Endodermal cell (in vitro differentiated cells): ENCODE measurements around the gene ASAH2. TPM values are rescaled to one million over a fixed set of nuclear protein-coding genes. Genes with fewer than 3 reads are reported as not detected.

Experiments used
- DNase-seq: peaks from one replicate; pipeline ENCODE4 v3.0.0-alpha.2; 2017
- H3K27ac ChIP-seq: 2 replicates; pipeline ENCODE4 v1.5.1; 2013; ENCODE audit warnings: mild to moderate bottlenecking, low read depth, low read length, moderate library complexity
- H3K27me3 ChIP-seq: 2 replicates; pipeline ENCODE4 v1.6.1; 2013; ENCODE audit warnings: mild to moderate bottlenecking, low read length, moderate library complexity; ENCODE audit not compliant: insufficient read depth, control insufficient read depth, poor library complexity, severe bottlenecking
- H3K36me3 ChIP-seq: 2 replicates; pipeline ENCODE4 v1.7.0; 2013; ENCODE audit warnings: mild to moderate bottlenecking, low read length, moderate library complexity; ENCODE audit not compliant: control insufficient read depth, insufficient read depth
- H3K4me1 ChIP-seq: one replicate; pipeline ENCODE4 v1.7.0; 2013; ENCODE audit warnings: low read length; ENCODE audit not compliant: control insufficient read depth, insufficient read depth
- H3K4me3 ChIP-seq: 2 replicates; pipeline ENCODE4 v1.5.1; 2013; ENCODE audit warnings: mild to moderate bottlenecking, low read length, moderate library complexity
- H3K9ac ChIP-seq: 2 replicates; pipeline ENCODE4 v1.6.1; 2013; ENCODE audit warnings: mild to moderate bottlenecking, low read length, moderate library complexity; ENCODE audit not compliant: poor library complexity, severe bottlenecking; ENCODE audit errors: extremely low read depth
- H3K9me3 ChIP-seq: 2 replicates; pipeline ENCODE4 v1.6.1; 2013; ENCODE audit warnings: mild to moderate bottlenecking, low read length, moderate library complexity; ENCODE audit not compliant: control insufficient read depth
- H3K27ac Mint-ChIP-seq: 2 replicates; pipeline ENCODE4 v1.8.0; 2020; ENCODE audit warnings: mixed read lengths
- H3K27me3 Mint-ChIP-seq: 2 replicates; pipeline ENCODE4 v1.8.0; 2021; ENCODE audit warnings: mild to moderate bottlenecking, mixed read lengths; ENCODE audit not compliant: insufficient read depth
- H3K36me3 Mint-ChIP-seq: 2 replicates; pipeline ENCODE4 v1.8.0; 2020; ENCODE audit warnings: low read depth, mixed read lengths
- H3K4me1 Mint-ChIP-seq: 2 replicates; pipeline ENCODE4 v1.8.0; 2020; ENCODE audit warnings: mixed read lengths
- H3K4me3 Mint-ChIP-seq: 2 replicates; pipeline ENCODE4 v1.8.0; 2020; ENCODE audit warnings: mild to moderate bottlenecking, moderate library complexity, mixed read lengths
- H3K9me3 Mint-ChIP-seq: 2 replicates; pipeline ENCODE4 v1.8.0; 2020; ENCODE audit warnings: mild to moderate bottlenecking, mixed read lengths
- WGBS, 2 experiments: methylation state at CpG; one replicate each; pipeline versions ENCODE4 v1.1.5 to v1.1.7; 2013; ENCODE audit warnings: missing lambda C conversion rate in 2 of 2, mixed read lengths in 1 of 2; ENCODE audit not compliant: insufficient coverage in 1 of 2, insufficient read length in 1 of 2; 5-methylcytosine and 5-hydroxymethylcytosine counted together
- total RNA-seq, 2 donors: library from RNA; stranded (reverse); fragmentation: NEBNext Ultra II Directional in 1 of 2; extraction: Animal tissue kit (Norgen Biotek cat#: 25700) in 1 of 2; gene quantifications; 2 replicates in 1 of 2; 3 replicates in 1 of 2; pipeline ENCODE4 v1.2.1, GENCODE V29; 2021
- TF ChIP-seq, protein P1 (sequence below): fragments of 200-600 bp; sonication (generic); conservative IDR thresholded peaks from 2 replicates; pipeline ENCODE4 v1.5.0; 2021; ENCODE audit warnings: antibody characterized with exemption, mild to moderate bottlenecking

ASAH2 gene
- total RNA-seq, 2 donors from 2014 or later: 5.2 to 6.7 TPM

DNA sequence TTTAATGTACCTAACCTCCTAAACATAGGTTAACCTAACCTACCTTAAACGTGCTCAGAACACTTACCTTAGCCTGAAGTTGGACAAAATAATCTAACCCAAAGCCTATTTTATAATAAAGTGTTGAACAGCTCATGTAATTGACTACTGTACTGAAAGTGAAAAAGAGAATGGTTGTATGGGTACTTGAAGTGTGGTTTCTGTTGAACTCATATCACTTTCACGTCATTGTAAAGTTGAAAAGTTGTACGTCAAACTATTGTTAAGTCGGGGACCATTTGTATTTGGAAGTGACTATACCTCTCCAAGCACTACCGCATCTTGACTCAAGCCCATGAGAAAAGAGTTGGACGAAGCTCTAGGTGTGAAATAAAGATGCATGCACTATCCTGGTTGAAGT, 37.9 kb upstream of the ASAH2 start:
- Mint-ChIP-seq H3K27me3 (peaks cover 1% of the 10 kb centered on the region), H3K4me1 (no peaks in the 10 kb centered on the region), H3K4me3 (no peak overlapping the region), H3K27ac (no peak overlapping the region), H3K9me3 (no peaks in the 10 kb centered on the region), H3K36me3 (no peaks in the 10 kb centered on the region)
- H3K36me3 ChIP-seq: no peaks in the 10 kb centered on the region
- no peak for DNase-seq
- WGBS, 2 experiments: 88 to 95% methylated on average over 4 to 6 of the region's 6 CpGs
- no peaks in the 10 kb centered on the region for H3K4me1 ChIP-seq
- no peak overlapping the region for H3K4me3 ChIP-seq
- no peak overlapping the region for H3K27ac ChIP-seq
- H3K9ac ChIP-seq: no peak overlapping the region
- TF ChIP-seq, protein P1, sequence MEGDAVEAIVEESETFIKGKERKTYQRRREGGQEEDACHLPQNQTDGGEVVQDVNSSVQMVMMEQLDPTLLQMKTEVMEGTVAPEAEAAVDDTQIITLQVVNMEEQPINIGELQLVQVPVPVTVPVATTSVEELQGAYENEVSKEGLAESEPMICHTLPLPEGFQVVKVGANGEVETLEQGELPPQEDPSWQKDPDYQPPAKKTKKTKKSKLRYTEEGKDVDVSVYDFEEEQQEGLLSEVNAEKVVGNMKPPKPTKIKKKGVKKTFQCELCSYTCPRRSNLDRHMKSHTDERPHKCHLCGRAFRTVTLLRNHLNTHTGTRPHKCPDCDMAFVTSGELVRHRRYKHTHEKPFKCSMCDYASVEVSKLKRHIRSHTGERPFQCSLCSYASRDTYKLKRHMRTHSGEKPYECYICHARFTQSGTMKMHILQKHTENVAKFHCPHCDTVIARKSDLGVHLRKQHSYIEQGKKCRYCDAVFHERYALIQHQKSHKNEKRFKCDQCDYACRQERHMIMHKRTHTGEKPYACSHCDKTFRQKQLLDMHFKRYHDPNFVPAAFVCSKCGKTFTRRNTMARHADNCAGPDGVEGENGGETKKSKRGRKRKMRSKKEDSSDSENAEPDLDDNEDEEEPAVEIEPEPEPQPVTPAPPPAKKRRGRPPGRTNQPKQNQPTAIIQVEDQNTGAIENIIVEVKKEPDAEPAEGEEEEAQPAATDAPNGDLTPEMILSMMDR: no peak
- H3K9me3 ChIP-seq: no peaks in the 10 kb centered on the region
- no peaks in the 10 kb centered on the region for H3K27me3 ChIP-seq

DNA sequence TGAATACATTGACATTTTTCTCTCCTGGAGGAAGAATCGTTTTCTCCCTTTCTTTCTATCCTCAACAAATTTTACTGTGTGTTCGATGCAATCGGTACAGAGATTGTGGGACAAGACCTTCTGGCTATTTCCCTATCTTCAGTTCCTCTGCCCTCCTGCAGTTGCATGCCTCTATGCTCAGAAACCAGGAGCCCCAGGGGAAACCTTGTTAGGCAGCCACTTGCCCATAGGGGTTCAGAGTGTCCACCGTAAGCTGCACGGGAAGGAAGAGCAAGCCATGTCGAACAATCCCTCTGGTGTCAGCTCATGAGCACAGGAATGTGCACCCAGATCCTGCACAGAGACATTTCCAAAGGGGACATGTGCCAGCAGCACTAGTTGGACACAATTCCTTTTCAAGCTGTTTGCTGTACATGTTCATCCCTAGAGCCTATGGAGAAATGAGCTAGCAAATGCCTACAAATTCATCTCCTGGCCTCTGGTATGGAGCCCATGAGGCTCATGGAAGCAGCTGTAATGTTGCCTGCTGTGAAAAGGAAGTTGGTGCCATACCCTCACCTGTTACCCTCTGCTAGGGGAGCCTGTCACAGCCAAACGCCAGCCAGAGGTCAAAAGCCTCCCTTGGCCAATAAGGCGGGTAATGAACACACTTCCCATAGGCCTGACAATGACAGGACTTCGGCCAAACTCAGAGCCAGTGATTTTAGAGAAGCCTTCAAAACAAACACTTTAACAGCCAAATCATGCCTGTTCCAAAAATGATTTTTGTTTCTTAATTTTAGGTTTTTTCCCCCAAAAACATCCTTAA, 35.9 kb upstream of the ASAH2 start:
- no peaks in the 10 kb centered on the region for H3K27me3 ChIP-seq
- Mint-ChIP-seq H3K4me1 (no peaks in the 10 kb centered on the region), H3K4me3 (no peak overlapping the region), H3K27me3 (peaks cover 7% of the 10 kb centered on the region), H3K9me3 (no peaks in the 10 kb centered on the region), H3K27ac (no peak overlapping the region), H3K36me3 (no peaks in the 10 kb centered on the region)
- no peak overlapping the region for H3K9ac ChIP-seq
- TF ChIP-seq, protein P1: no peak
- no peak for DNase-seq
- no peaks in the 10 kb centered on the region for H3K9me3 ChIP-seq
- H3K27ac ChIP-seq: no peak overlapping the region
- H3K4me3 ChIP-seq: no peak overlapping the region
- WGBS, 2 experiments: 89 to 93% methylated on average over 7 to 9 of the region's 9 CpGs
- H3K36me3 ChIP-seq: no peaks in the 10 kb centered on the region
- H3K4me1 ChIP-seq: no peaks in the 10 kb centered on the region

DNA sequence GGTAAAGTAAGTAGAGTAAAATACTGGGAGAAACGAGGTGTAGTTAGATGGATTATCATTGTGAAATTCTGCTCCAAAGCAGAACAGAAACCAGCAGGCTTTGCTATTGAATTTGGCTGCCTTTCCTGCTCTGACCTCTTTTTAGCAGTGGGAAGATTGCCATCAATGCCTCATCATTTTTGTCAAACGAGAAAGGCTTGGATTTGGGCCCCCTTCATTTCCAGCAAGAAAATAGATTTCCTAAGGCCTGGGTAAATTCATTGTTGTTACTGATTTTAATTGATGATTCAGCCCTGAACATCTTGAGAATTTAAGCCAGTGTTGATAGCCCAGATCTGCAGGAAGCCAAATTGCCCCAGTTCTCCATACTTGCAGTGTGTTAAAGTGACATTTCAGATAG, 35.2 kb upstream of the ASAH2 start:
- no peak overlapping the region for H3K4me3 Mint-ChIP-seq
- no peaks in the 10 kb centered on the region for H3K36me3 Mint-ChIP-seq
- H3K4me3 ChIP-seq: no peak overlapping the region
- no peaks in the 10 kb centered on the region for H3K36me3 ChIP-seq
- 85 to 88% methylated on average over 2 of the region's 2 CpGs for WGBS, 2 experiments
- H3K9ac ChIP-seq: no peak overlapping the region
- no peak overlapping the region for H3K27ac Mint-ChIP-seq
- H3K4me1 Mint-ChIP-seq: no peaks in the 10 kb centered on the region
- H3K27me3 ChIP-seq: no peaks in the 10 kb centered on the region
- no peaks in the 10 kb centered on the region for H3K9me3 Mint-ChIP-seq
- peaks cover 7% of the 10 kb centered on the region for H3K27me3 Mint-ChIP-seq
- DNase-seq: no peak
- H3K9me3 ChIP-seq: no peaks in the 10 kb centered on the region
- no peak overlapping the region for H3K27ac ChIP-seq
- TF ChIP-seq, protein P1: no peak
- H3K4me1 ChIP-seq: no peaks in the 10 kb centered on the region
